Testis (tissue), 3 donors: ENCODE measurements around the gene SCGN. TPM values are rescaled to one million over a fixed set of nuclear protein-coding genes. Genes with fewer than 3 reads are reported as not detected.

Source experiments
- DNase-seq: peaks from one replicate; pipeline ENCODE4 v3.0.0-alpha.2; 2019
- H3K27ac ChIP-seq, 2 donors: fragments of 200-600 bp; sonication (generic); one replicate each; pipeline ENCODE4 v1.5.1; 2019
- H3K27me3 ChIP-seq: fragments of 200-600 bp; sonication (generic); one replicate; pipeline ENCODE4 v1.5.1; 2019
- H3K36me3 ChIP-seq: fragments of 200-600 bp; sonication (generic); one replicate; pipeline ENCODE4 v1.5.1; 2017; ENCODE audit warnings: low read depth; ENCODE audit errors: missing control alignments
- H3K4me1 ChIP-seq: fragments of 200-600 bp; sonication (generic); one replicate; pipeline ENCODE4 v1.5.1; 2019
- H3K4me3 ChIP-seq, 2 donors: fragments of 200-600 bp; sonication (generic); one replicate each; pipeline ENCODE4 v1.5.1; 2017 to 2019
- H3K9me3 ChIP-seq: fragments of 200-600 bp; sonication (generic); one replicate; pipeline ENCODE4 v1.5.1; 2017
- CTCF ChIP-seq, 3 experiments: fragments of 450-650 bp in 2 of 3; fragments of 200-600 bp in 1 of 3; sonication (generic) in 1 of 3; IDR thresholded peaks; one replicate each; pipeline ENCODE4 v1.5.1; 2016 to 2019; ENCODE audit warnings: antibody characterized with exemption in 3 of 3, mild to moderate bottlenecking in 2 of 3, moderate library complexity in 1 of 3
- POLR2A ChIP-seq: fragments of 450-650 bp; IDR thresholded peaks from one replicate; pipeline ENCODE4 v1.6.1; 2017; ENCODE audit warnings: antibody characterized with exemption, mild to moderate bottlenecking, moderate library complexity
- WGBS, 2 donors: methylation state at CpG; one replicate each; pipeline ENCODE4 v1.1.5; 2018; 5-methylcytosine and 5-hydroxymethylcytosine counted together
- intact Hi-C: fragments of 100-400 bp; cut with DNase I; formaldehyde crosslinking; loops from one replicate; pipeline ENCODE4 v1.15.1; 2023; ENCODE audit warnings: low total_unique reads
- polyA plus RNA-seq: library from polyadenylated mRNA; stranded (reverse); fragments of 350-450 nt; fragmentation: Illumina TruSeq; extraction: RNeasy Lipid Tissue Mini Kit (QIAGEN cat#74804); gene quantifications from one replicate; pipeline ENCODE4 v1.2.3, GENCODE V29; 2014; ENCODE audit warnings: low read depth, low replicate concordance; ENCODE audit not compliant: insufficient read depth
- total RNA-seq, 2 donors: library from RNA; depleted of rRNA; stranded (reverse); fragments of >200 nt; gene quantifications; one replicate each; pipeline ENCODE4 v1.2.3, GENCODE V29; 2016

SCGN gene
- total and polyA plus RNA-seq, 3 donors from 2014 or later: 0.37 to 2.0 (median 0.73) TPM

DNA sequence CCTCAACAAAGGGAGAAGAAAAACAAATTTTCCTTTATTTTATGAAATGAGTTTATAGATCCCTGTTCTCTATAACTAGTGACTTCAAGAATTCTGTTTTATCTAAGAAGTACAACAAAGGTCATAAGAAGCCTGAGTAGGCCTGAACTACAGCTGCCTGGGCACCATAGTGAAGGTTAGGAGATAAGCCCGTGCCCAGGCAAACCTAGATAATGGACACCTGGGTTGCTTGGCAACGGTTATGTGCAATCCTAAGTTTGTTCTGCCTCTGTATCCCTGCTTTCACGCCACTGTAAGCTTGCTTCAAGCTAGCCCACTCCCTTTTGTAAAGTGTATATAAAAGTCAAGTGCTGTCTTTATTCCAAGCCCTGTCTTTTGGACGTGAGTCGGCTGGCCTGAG, 23.2 kb downstream of the SCGN start:
- TF ChIP-seq POLR2A (no peak), CTCF (IDR thresholded peaks at IDR 0.05) (no peak)
- intact Hi-C loops: no loop called here
- H3K27ac ChIP-seq: no peak overlapping the region

DNA sequence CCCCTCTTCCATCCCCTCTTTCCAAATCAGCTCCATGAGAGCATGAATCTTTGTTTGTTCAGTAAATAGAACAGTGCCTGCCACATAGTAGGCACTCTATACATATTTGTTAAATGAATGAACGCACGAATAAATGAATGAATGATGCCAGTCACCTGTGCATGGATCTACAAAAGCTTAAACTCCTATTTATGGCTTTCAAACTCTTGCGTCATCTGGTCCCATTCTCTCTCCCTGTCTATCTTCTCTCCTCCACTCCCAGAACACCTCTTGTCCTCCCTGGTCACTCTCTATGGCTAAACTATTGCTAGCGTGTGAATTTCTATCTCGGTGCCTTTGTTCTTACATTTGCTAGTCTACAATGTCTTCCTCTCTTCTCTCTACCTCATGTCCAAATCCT, 24.8 kb downstream of the SCGN start:
- no peak for TF ChIP-seq POLR2A
- no peak for TF ChIP-seq CTCF (IDR thresholded peaks at IDR 0.05)
- no peak overlapping the region for H3K27ac ChIP-seq
- no peak for DNase-seq
- 78 to 85% methylated on average over 5 of the region's 5 CpGs for WGBS, 2 donors
- intact Hi-C loops: no loop called here
- H3K27me3 ChIP-seq: no peaks in the 10 kb centered on the region
- H3K9me3 ChIP-seq: no peaks in the 10 kb centered on the region
- no peak overlapping the region for H3K4me3 ChIP-seq
- no peaks in the 10 kb centered on the region for H3K4me1 ChIP-seq
- H3K36me3 ChIP-seq: no peaks in the 10 kb centered on the region

More for the DNA sequence above, 23.2 kb downstream of the SCGN start:
- Histone ChIP-seq H3K27me3 (no peaks in the 10 kb centered on the region), H3K4me3 (no peak overlapping the region), H3K36me3 (no peaks in the 10 kb centered on the region), H3K4me1 (peaks cover under 1% of the 10 kb centered on the region), H3K9me3 (no peaks in the 10 kb centered on the region)
- DNase-seq: peak; percentile 54
- 31 to 51% methylated on average over 5 of the region's 5 CpGs for WGBS, 2 donors

DNA sequence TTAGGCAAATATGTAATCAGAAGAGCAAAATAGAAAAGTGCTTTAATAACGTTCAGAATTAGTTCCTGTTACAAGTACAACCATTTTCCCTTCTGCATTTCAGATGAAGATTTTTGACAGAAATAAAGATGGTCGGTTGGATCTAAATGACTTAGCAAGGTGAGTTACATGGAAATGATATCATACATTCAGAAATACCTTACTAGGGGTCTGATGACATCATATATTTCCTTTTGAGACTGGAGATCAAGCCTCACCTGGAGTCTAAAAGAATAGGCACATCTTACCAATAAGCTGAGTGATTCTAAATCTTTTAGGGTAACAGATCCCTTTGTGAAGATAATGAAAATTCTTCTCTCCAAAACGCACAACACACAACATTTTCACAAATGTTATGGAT, 29.8 kb downstream of the SCGN start:
- H3K27ac ChIP-seq: no peak overlapping the region
- no peak for DNase-seq
- TF ChIP-seq CTCF (IDR thresholded peaks at IDR 0.05): no peak
- no peak for TF ChIP-seq POLR2A
- intact Hi-C loops: no loop called here
- no peak overlapping the region for H3K4me3 ChIP-seq
- H3K4me1 ChIP-seq: no peaks in the 10 kb centered on the region
- no peaks in the 10 kb centered on the region for H3K9me3 ChIP-seq
- H3K27me3 ChIP-seq: no peaks in the 10 kb centered on the region
- 77 to 83% methylated on average over 3 of the region's 3 CpGs for WGBS, 2 donors
- no peaks in the 10 kb centered on the region for H3K36me3 ChIP-seq

DNA sequence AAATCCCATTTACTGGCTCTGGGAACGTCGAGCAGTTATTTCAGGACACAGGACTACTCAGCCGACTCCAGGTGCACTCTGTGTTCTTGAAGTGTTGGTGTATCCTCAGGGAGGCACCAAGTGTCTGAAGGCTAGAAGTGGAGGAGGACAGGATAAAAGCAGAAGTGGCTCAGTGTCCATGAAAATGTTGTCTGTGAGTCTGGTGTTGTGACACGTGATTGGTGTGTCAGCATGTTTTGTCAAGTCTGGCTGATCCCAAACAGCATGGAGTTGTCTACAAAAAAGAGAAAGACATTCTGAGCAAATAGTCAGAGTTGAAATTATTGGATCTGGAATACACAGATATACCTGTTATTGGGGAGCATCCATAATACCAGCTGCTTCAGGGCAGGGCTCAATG, 30.3 kb downstream of the SCGN start:
- H3K4me3 ChIP-seq: no peak overlapping the region
- no peaks in the 10 kb centered on the region for H3K9me3 ChIP-seq
- H3K27me3 ChIP-seq: no peaks in the 10 kb centered on the region
- DNase-seq: no peak
- intact Hi-C loops: no loop called here
- no peak overlapping the region for H3K27ac ChIP-seq
- 64 to 78% methylated on average over 4 of the region's 4 CpGs for WGBS, 2 donors
- TF ChIP-seq POLR2A: no peak
- TF ChIP-seq CTCF (IDR thresholded peaks at IDR 0.05): no peak
- no peaks in the 10 kb centered on the region for H3K36me3 ChIP-seq
- no peaks in the 10 kb centered on the region for H3K4me1 ChIP-seq

- Histone ChIP-seq H3K36me3 (no peaks in the 10 kb centered on the region), H3K9me3 (no peaks in the 10 kb centered on the region), H3K27ac (no peak overlapping the region), H3K4me1 (no peaks in the 10 kb centered on the region), H3K27me3 (no peaks in the 10 kb centered on the region), H3K4me3 (no peak overlapping the region)
- no peak for DNase-seq
- TF ChIP-seq POLR2A (no peak), CTCF (IDR thresholded peaks at IDR 0.05) (no peak)
- 79 to 91% methylated on average over 2 of the region's 2 CpGs for WGBS, 2 donors
- intact Hi-C loops: no loop called here
Observed at GRCh38 chr6:25684565-25684964, 32.5 kb downstream of the SCGN start.
